Measurements from ENCODE around the gene SWSAP1. TPM values are rescaled to one million over a fixed set of nuclear protein-coding genes. Genes with fewer than 3 reads are reported as not detected.

The SWSAP1 gene
- polyA plus RNA-seq, 3 donors = 5.9 to 11.5 (median 8.7) TPM

DNA sequence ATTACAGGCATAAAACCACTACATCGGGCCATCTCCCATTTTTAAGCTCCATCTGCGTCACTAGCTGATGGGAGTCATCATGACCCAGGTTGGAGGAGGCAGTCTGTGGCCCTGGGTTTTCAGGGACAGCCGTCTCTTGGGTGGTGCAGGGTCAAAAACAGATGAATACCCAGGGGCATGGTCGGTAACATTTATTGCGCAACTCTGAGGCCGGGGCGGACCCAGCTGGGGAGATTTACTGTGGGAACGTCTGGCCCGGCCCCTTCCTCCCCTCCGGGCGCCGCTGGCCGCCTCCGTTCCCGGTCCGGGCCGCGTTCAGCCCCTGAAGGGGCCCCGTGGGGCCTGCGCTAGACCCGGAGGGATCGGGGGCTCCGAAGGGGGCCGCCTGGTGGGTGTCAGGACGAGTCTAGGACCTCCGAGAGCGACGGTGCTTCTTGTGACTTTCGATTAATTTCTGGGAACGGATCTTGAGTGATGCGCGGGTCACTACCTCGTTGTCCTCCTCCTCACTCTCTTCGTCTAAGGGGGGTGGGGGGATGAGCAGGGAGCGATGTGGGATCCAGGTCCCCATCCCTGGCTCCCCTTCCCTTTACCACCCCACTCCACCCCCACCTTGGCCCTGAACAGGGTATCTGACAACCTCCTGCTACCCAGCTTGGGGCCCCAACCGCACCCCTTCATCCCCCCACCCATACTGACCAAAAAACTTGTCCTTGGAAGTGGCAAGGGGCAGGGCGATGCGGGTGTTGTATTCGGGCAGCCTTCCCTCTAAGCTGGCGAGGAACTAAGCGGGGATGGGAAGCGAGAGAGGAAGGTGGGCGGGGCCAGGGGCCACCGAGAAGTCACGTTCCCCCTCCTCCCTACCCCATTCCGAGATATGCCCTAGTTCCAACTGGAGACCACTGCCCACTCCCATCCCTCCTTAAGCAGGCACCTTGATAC, 46.2 kb downstream of the SWSAP1 start:
- Histone ChIP-seq H4K20me1 (ENCODE audit: insufficient read depth, low read length) (no peaks in the 10 kb centered on the region), H3K4me3 (replicated peaks in 1 of 3; ENCODE audit: low read depth in 2 of 3, low read length in 3 of 3) (peak overlapping the region; percentile 39 to 82 (median 54)), H3K36me3 (replicated peaks in 1 of 2; ENCODE audit: control insufficient read depth in 1 of 2, insufficient read depth in 2 of 2, low read length in 2 of 2) (no peaks in the 10 kb centered on the region), H3K9me3 (replicated peaks in 1 of 2; ENCODE audit: control insufficient read depth in 1 of 2, insufficient read depth in 1 of 2, low read length in 2 of 2) (peaks cover 3 to 18% of the 10 kb centered on the region in 2 donors), H3K27ac (ENCODE audit: low read depth in 1 of 2, low read length in 2 of 2) (no peak overlapping the region), H3K9ac (ENCODE audit: insufficient read depth, low read length, poor library complexity, severe bottlenecking) (peak overlapping the region; percentile 49), H3K4me1 (ENCODE audit: control insufficient read depth in 1 of 2, insufficient read depth in 2 of 2, low read length in 2 of 2) (peaks cover 37 to 47% of the 10 kb centered on the region in 2 donors), H3K4me2 (replicated peaks; ENCODE audit: extremely low read depth, low read length, poor library complexity, severe bottlenecking) (peak overlapping the region; percentile 96), H2AFZ (ENCODE audit: insufficient read depth, low read depth, low read length, poor library complexity, severe bottlenecking) (peak overlapping the region; percentile 82), H3K27me3 (ENCODE audit: control insufficient read depth in 2 of 2, insufficient read depth in 2 of 2, low read length in 2 of 2) (peaks cover 41 to 79% of the 10 kb centered on the region in 2 donors), H3K79me2 (ENCODE audit: insufficient read depth, low read length) (no peaks in the 10 kb centered on the region)
- H3K4me3 Mint-ChIP-seq = peak overlapping the region; percentile 84 to 94
- WGBS (ENCODE audit: insufficient coverage) = under 1% methylated on average over 28 of the region's 46 CpGs
- peaks cover 0 to 38% (median 13%) of the 10 kb centered on the region in 7 donors for H3K9me3 Mint-ChIP-seq
- intact Hi-C loops (cut with micrococcal nuclease) = loop anchor here (5.0 kb wide), 1 partner anchor 38 kb away; the partner anchor contains the start of gene EPOR (in 2 of the 2)
- peak; percentile 32 to 47 (median 45) for DNase-seq
- H3K27ac Mint-ChIP-seq = peak overlapping the region in 4 of 7 donors; percentile 33 to 71 (median 45)
- H3K4me1 Mint-ChIP-seq = peaks cover 43% of the 10 kb centered on the region
- H3K27me3 Mint-ChIP-seq (ENCODE audit: low read depth in 3 of 3) = peaks cover 76 to 85% (median 76%) of the 10 kb centered on the region in 3 donors
- no peak for TF ChIP-seq CTCF (IDR thresholded peaks at IDR 0.05)
- H3K36me3 Mint-ChIP-seq = peaks cover 2 to 3% of the 10 kb centered on the region in 2 donors

DNA sequence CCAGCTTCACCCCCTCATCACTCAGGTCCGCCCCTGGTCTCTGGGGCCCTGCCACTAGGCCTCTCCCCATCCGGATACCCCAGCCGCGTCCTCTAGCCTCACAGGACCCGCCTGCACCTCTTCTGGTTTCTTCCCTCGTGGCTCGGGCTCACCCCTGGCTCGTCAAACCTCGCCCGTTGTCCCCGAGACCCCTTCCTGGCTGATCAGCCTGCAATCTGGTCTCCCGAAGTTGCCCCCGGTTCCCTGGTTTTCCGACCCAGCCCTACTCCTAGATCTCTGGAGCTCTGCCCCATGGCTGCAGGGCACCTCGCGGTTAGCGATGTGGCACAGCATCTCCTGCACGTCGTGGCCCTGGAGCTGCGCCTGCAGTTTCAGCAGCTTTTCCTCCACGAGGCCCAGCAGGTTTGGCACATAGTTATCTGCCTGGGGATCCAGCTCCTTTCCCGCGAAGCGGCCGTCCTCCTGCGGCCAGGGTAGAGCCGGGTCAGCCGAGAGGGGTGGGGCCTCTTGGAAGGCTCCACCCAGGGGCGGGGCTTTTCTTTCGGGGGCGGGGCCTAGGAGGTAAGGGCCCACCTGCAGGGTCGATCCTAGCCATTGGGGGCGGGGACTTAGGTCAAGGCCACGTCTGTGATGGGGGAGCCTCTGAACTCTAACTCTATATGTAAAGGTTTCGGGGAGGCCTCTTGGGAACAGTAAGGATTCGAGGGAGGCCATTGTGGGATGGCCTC, 47.1 kb downstream of the SWSAP1 start:
- peak in 1 of 3 donors; percentile 24 for DNase-seq
- intact Hi-C loops (cut with micrococcal nuclease) = loop anchor here (5.0 kb wide), 1 partner anchor 39 kb away; the partner anchor contains the start of gene EPOR (in 2 of the 2)
- no peak for TF ChIP-seq CTCF (IDR thresholded peaks at IDR 0.05)
- peaks cover 0 to 35% (median 15%) of the 10 kb centered on the region in 7 donors for H3K9me3 Mint-ChIP-seq
- peaks cover 69 to 80% (median 74%) of the 10 kb centered on the region in 3 donors for H3K27me3 Mint-ChIP-seq (ENCODE audit: low read depth in 3 of 3)
- H3K27ac ChIP-seq (ENCODE audit: low read depth in 1 of 2, low read length in 2 of 2) = no peak overlapping the region
- H3K27ac Mint-ChIP-seq = peak overlapping the region in 4 of 7 donors; percentile 2 to 71 (median 43)
- H3K4me3 ChIP-seq (replicated peaks in 1 of 3; ENCODE audit: low read depth in 2 of 3, low read length in 3 of 3) = peak overlapping the region; percentile 3 to 82 (median 54)
- peaks cover 3 to 18% of the 10 kb centered on the region in 2 donors for H3K9me3 ChIP-seq (replicated peaks in 1 of 2; ENCODE audit: control insufficient read depth in 1 of 2, insufficient read depth in 1 of 2, low read length in 2 of 2)
- H4K20me1 ChIP-seq (ENCODE audit: insufficient read depth, low read length) = no peaks in the 10 kb centered on the region
- peak overlapping the region; percentile 82 for H2AFZ ChIP-seq (ENCODE audit: insufficient read depth, low read depth, low read length, poor library complexity, severe bottlenecking)
- H3K9ac ChIP-seq (ENCODE audit: insufficient read depth, low read length, poor library complexity, severe bottlenecking) = peak overlapping the region; percentile 49
- H3K36me3 Mint-ChIP-seq = peaks cover 2 to 3% of the 10 kb centered on the region in 2 donors
- H3K4me1 ChIP-seq (ENCODE audit: control insufficient read depth in 1 of 2, insufficient read depth in 2 of 2, low read length in 2 of 2) = peaks cover 37 to 47% of the 10 kb centered on the region in 2 donors
- H3K36me3 ChIP-seq (replicated peaks in 1 of 2; ENCODE audit: control insufficient read depth in 1 of 2, insufficient read depth in 2 of 2, low read length in 2 of 2) = no peaks in the 10 kb centered on the region
- peak overlapping the region; percentile 84 to 94 for H3K4me3 Mint-ChIP-seq
- peaks cover 39 to 73% of the 10 kb centered on the region in 2 donors for H3K27me3 ChIP-seq (ENCODE audit: control insufficient read depth in 2 of 2, insufficient read depth in 2 of 2, low read length in 2 of 2)
- no peaks in the 10 kb centered on the region for H3K79me2 ChIP-seq (ENCODE audit: insufficient read depth, low read length)
- 3% methylated on average over 31 of the region's 36 CpGs for WGBS (ENCODE audit: insufficient coverage)
- peak overlapping the region; percentile 96 for H3K4me2 ChIP-seq (replicated peaks; ENCODE audit: extremely low read depth, low read length, poor library complexity, severe bottlenecking)
- H3K4me1 Mint-ChIP-seq = peaks cover 43% of the 10 kb centered on the region

Measured in CD14-positive monocyte (primary cell).